ENCODE results near the gene LOXHD1. TPM values are rescaled to one million over a fixed set of nuclear protein-coding genes. Genes with fewer than 3 reads are reported as not detected.

The LOXHD1 gene
- total RNA-seq, 3 donors from 2014 or later (not counting 1 experiment from before 2014, with no cell fraction given) = 0.11 to 0.48 (median 0.14) TPM

- 58% methylated on average over 10 of the region's 10 CpGs for WGBS (ENCODE audit: insufficient coverage)
- H3K27me3 Mint-ChIP-seq (ENCODE audit: low read depth in 2 of 2) = peaks cover 16 to 27% of the 10 kb centered on the region in 2 donors
- Histone ChIP-seq H3K4me1 (ENCODE audit: control insufficient read depth, insufficient read depth, low read length) (no peaks in the 10 kb centered on the region), H3K9me3 (ENCODE audit: control insufficient read depth, insufficient read depth, low read length) (no peaks in the 10 kb centered on the region), H3K36me3 (ENCODE audit: control insufficient read depth, insufficient read depth, low read length) (no peaks in the 10 kb centered on the region), H3K4me3 (ENCODE audit: low read length) (no peak overlapping the region), H3K27me3 (ENCODE audit: control insufficient read depth, insufficient read depth, low read length) (no peaks in the 10 kb centered on the region), H3K27ac (ENCODE audit: low read length) (no peak overlapping the region)
- H3K4me3 Mint-ChIP-seq = no peak overlapping the region
- H3K9me3 Mint-ChIP-seq = no peaks in the 10 kb centered on the region
- DNase-seq (no peak), ATAC-seq (peak in 2 of 3 donors; percentile 45 to 54)
- intact Hi-C loops (cut with micrococcal nuclease) = no loop called here
- TF ChIP-seq CTCF (IDR thresholded peaks at IDR 0.05) = no peak
- H3K4me1 Mint-ChIP-seq = no peaks in the 10 kb centered on the region
- no peak overlapping the region for H3K27ac Mint-ChIP-seq
- H3K36me3 Mint-ChIP-seq = no peaks in the 10 kb centered on the region
These were observed 21.9 kb upstream of the LOXHD1 start for GRCh38 chr18:46678785-46679399.

- H3K36me3 Mint-ChIP-seq = no peaks in the 10 kb centered on the region
- H3K27me3 Mint-ChIP-seq (ENCODE audit: low read depth in 2 of 2) = peaks cover 16 to 23% of the 10 kb centered on the region in 2 donors
- no peak overlapping the region for H3K4me3 Mint-ChIP-seq
- H3K4me1 ChIP-seq (ENCODE audit: control insufficient read depth, insufficient read depth, low read length) = no peaks in the 10 kb centered on the region
- H3K27me3 ChIP-seq (ENCODE audit: control insufficient read depth, insufficient read depth, low read length) = no peaks in the 10 kb centered on the region
- WGBS (ENCODE audit: insufficient coverage) = 86% methylated on average over 3 of the region's 3 CpGs
- ATAC-seq (no peak), DNase-seq (no peak)
- H3K9me3 ChIP-seq (ENCODE audit: control insufficient read depth, insufficient read depth, low read length) = no peaks in the 10 kb centered on the region
- H3K9me3 Mint-ChIP-seq = no peaks in the 10 kb centered on the region
- TF ChIP-seq CTCF (IDR thresholded peaks at IDR 0.05) = no peak
- no peak overlapping the region for H3K27ac ChIP-seq (ENCODE audit: low read length)
- H3K36me3 ChIP-seq (ENCODE audit: control insufficient read depth, insufficient read depth, low read length) = no peaks in the 10 kb centered on the region
- H3K27ac Mint-ChIP-seq = no peak overlapping the region
- H3K4me3 ChIP-seq (ENCODE audit: low read length) = no peak overlapping the region
- intact Hi-C loops (cut with micrococcal nuclease) = no loop called here
- H3K4me1 Mint-ChIP-seq = no peaks in the 10 kb centered on the region
These were observed 21.0 kb upstream of the LOXHD1 start for GRCh38 chr18:46678041-46678440.

GRCh38 chr18:46677611-46678010 is 20.6 kb upstream of the LOXHD1 start:
- WGBS (ENCODE audit: insufficient coverage) = 70% methylated on average over 2 of the region's 2 CpGs
- no peaks in the 10 kb centered on the region for H3K4me1 ChIP-seq (ENCODE audit: control insufficient read depth, insufficient read depth, low read length)
- Mint-ChIP-seq H3K4me1 (no peaks in the 10 kb centered on the region), H3K36me3 (no peaks in the 10 kb centered on the region), H3K27me3 (ENCODE audit: low read depth in 2 of 2) (peaks cover 16 to 22% of the 10 kb centered on the region in 2 donors), H3K4me3 (no peak overlapping the region), H3K27ac (no peak overlapping the region), H3K9me3 (no peaks in the 10 kb centered on the region)
- H3K9me3 ChIP-seq (ENCODE audit: control insufficient read depth, insufficient read depth, low read length) = no peaks in the 10 kb centered on the region
- ATAC-seq = no peak
- no peak for DNase-seq
- H3K4me3 ChIP-seq (ENCODE audit: low read length) = no peak overlapping the region
- intact Hi-C loops (cut with micrococcal nuclease) = no loop called here
- no peaks in the 10 kb centered on the region for H3K27me3 ChIP-seq (ENCODE audit: control insufficient read depth, insufficient read depth, low read length)
- no peaks in the 10 kb centered on the region for H3K36me3 ChIP-seq (ENCODE audit: control insufficient read depth, insufficient read depth, low read length)
- H3K27ac ChIP-seq (ENCODE audit: low read length) = no peak overlapping the region
- no peak for TF ChIP-seq CTCF (IDR thresholded peaks at IDR 0.05)
